Activated T-cell treated with anti-CD3 and anti-CD28 coated beads, Interleukin-2, amount 50 U/mL, for 24 hours (primary cell): Measurements from ENCODE around the gene GABRB3.

Source experiments
- DNase-seq: peaks from one replicate; pipeline ENCODE4 v3.0.0-alpha.2; 2020
- H3K27ac Mint-ChIP-seq: 2 replicates; pipeline ENCODE4 v1.8.0; 2020; ENCODE audit warnings: mild to moderate bottlenecking, mixed read lengths
- H3K27me3 Mint-ChIP-seq: 2 replicates; pipeline ENCODE4 v1.8.0; 2020; ENCODE audit warnings: mixed read lengths
- H3K36me3 Mint-ChIP-seq: 2 replicates; pipeline ENCODE4 v1.8.0; 2020; ENCODE audit warnings: low read depth, mixed read lengths
- H3K4me1 Mint-ChIP-seq: 2 replicates; pipeline ENCODE4 v1.8.0; 2020; ENCODE audit warnings: low read depth, mixed read lengths
- H3K4me3 Mint-ChIP-seq: 2 replicates; pipeline ENCODE4 v1.8.0; 2020; ENCODE audit warnings: mild to moderate bottlenecking, moderate library complexity, mixed read lengths
- H3K9me3 Mint-ChIP-seq: 2 replicates; pipeline ENCODE4 v1.8.0; 2020; ENCODE audit warnings: mixed read lengths

Gene GABRB3

DNA sequence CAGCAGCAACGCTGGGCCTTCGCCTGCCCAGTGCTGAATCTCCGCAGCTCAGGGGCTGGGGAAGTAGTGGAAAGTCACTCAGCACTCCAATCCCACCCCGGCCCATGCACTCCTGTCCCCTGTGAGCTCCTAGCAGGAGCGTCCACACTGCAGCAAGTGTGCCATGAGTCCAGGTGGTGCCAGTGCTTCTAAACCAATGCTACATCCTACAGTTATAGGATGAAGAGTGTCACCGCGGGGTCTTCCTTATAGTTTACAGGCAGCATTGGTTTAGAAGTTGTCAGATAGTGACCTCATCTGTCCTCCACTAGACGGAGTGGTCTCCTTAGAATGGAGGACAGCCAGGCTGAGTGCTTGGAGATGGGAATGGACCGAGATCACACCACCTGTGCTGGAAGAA lies 221.4 kb downstream of the GABRB3 start:
- Mint-ChIP-seq H3K9me3 (peaks cover 28% of the 10 kb centered on the region), H3K4me1 (no peaks in the 10 kb centered on the region), H3K27me3 (no peaks in the 10 kb centered on the region), H3K4me3 (no peak overlapping the region), H3K36me3 (no peaks in the 10 kb centered on the region), H3K27ac (no peak overlapping the region)
- DNase-seq: no peak

DNA sequence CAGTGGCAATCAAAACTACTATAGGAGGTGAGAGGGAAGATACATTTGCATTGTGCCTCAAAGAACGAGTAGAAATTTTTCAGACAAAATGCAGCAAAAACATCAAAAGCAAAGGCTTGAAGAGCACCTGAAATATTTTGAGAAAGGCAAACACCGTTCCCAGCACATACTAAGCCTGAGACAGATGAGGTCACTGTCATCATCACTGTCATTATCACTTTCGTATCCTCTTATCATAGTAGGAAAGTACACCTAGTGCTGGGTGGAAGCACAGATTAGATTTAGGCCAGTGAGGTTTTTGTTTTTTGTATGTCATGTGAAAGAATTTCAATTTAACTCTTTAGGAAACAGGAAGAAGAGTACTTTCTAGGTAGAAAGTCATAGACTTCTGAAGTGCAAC lies 222.0 kb downstream of the GABRB3 start:
- Mint-ChIP-seq H3K27ac (no peak overlapping the region), H3K4me1 (no peaks in the 10 kb centered on the region), H3K27me3 (no peaks in the 10 kb centered on the region), H3K9me3 (peaks cover 26% of the 10 kb centered on the region), H3K36me3 (no peaks in the 10 kb centered on the region), H3K4me3 (no peak overlapping the region)
- no peak for DNase-seq

DNA sequence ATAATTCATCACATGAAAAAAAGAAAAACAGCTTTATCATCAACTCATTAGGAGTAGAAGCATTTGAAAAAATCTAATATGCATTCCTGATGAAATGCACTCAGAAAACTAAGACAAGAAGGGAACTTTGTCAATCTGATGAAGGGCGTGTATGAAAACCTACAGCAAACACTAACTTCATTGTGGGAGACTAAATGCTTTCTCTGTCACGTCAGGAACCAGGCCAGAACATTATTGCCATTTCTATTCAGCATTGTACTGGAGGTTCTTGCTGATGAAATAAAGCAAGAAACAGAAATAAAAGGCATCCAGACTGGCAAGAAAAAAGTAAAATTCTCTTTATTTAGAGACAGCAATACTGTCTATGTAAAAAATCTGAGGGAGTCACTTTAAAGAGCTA lies 235.2 kb downstream of the GABRB3 start:
- H3K4me1 Mint-ChIP-seq: no peaks in the 10 kb centered on the region
- no peak overlapping the region for H3K27ac Mint-ChIP-seq
- no peak overlapping the region for H3K4me3 Mint-ChIP-seq
- no peak for DNase-seq
- no peaks in the 10 kb centered on the region for H3K36me3 Mint-ChIP-seq
- H3K9me3 Mint-ChIP-seq: peaks cover 15% of the 10 kb centered on the region
- no peaks in the 10 kb centered on the region for H3K27me3 Mint-ChIP-seq

DNA sequence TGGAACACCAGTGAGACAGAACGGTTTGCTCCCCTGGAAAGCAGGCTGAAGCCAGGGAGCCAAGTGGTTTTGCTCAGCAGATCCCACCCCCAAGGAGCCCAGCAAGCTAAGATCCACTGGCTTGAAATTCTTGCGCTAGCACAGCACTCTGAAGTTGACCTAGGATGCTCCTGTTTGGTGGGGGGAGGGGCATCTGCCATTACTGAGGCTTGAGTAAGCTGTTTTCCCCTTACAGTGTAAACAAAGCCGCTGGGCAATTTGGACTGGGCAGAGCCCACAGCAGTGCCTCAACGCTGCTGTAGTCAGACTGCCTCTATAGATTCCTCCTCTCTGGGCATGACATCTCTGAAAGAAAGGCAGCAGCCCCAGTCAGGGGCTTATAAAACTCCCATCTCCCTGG lies 241.4 kb downstream of the GABRB3 start:
- DNase-seq: no peak
- no peaks in the 10 kb centered on the region for H3K4me1 Mint-ChIP-seq
- H3K27ac Mint-ChIP-seq: no peak overlapping the region
- no peaks in the 10 kb centered on the region for H3K27me3 Mint-ChIP-seq
- H3K9me3 Mint-ChIP-seq: peaks cover 18% of the 10 kb centered on the region
- H3K36me3 Mint-ChIP-seq: no peaks in the 10 kb centered on the region
- no peak overlapping the region for H3K4me3 Mint-ChIP-seq

DNA sequence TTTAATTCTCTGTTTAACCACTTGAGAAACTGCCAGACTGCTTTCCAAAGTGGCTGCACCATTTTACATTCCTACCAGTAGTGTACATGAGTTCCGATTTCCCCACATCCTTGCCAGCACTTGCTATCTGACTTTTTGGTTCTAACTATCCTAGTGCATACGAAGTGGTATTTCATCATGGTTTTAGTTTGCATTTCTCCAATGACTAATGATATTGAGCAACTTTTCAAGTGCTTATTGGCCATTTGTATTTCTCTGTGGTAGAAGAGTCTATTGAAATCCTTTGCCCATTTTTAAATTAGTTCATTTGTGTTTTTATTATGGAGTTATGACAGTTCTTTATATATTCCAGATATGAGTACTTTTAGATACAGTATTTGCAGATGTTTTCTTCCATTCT lies 247.8 kb downstream of the GABRB3 start:
- Mint-ChIP-seq H3K36me3 (no peaks in the 10 kb centered on the region), H3K9me3 (peaks cover 28% of the 10 kb centered on the region), H3K4me1 (no peaks in the 10 kb centered on the region), H3K27ac (no peak overlapping the region), H3K4me3 (no peak overlapping the region), H3K27me3 (no peaks in the 10 kb centered on the region)
- DNase-seq: no peak

DNA sequence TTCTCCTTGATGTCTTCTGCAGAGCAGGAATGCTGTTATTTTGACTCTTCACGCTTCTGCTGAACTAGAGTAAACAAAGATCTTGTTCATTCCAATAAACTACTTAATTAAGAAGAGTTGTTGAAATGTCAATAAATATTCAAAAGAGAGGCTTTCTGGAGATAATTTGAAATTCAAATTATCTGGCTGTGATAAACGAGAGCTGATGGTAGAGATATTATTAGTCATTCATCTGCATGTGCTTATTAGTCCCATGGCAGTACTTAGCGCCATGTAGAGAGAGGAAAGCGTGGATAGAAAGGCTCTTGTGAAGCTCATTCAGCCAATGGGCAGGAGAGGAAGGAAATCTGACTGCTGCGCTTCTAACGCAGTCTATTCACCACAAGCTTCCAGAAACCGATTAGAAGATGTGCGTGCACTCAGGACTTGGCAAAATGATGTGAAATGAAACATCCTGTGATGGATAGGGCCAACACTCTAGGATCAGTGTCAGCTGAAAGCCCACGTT lies 251.1 kb downstream of the GABRB3 start:
- Mint-ChIP-seq H3K9me3 (peaks cover 27% of the 10 kb centered on the region), H3K4me3 (no peak overlapping the region), H3K27ac (no peak overlapping the region), H3K4me1 (no peaks in the 10 kb centered on the region), H3K36me3 (no peaks in the 10 kb centered on the region), H3K27me3 (no peaks in the 10 kb centered on the region)
- no peak for DNase-seq

DNA sequence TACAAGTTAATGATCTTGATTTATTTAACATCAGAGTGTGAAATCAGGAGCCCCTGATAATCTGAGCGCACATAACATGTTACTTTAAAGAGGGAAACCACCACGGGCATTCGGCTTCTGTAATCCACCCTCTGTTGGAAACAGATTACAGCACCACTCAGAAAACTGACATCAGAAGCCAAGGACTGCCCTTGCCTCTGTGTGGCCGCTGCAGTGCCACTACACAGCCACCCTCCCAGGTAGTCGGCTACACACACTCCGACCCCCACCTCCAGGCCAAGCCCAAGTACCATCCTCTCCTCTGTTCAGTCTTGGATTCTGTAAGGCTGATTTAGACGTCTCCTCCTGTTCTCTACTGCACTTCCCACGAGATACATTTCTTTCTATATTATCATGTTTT lies 251.7 kb downstream of the GABRB3 start:
- Mint-ChIP-seq H3K27ac (no peak overlapping the region), H3K4me3 (no peak overlapping the region), H3K27me3 (no peaks in the 10 kb centered on the region), H3K4me1 (no peaks in the 10 kb centered on the region), H3K9me3 (peaks cover 26% of the 10 kb centered on the region), H3K36me3 (no peaks in the 10 kb centered on the region)
- DNase-seq: no peak

DNA sequence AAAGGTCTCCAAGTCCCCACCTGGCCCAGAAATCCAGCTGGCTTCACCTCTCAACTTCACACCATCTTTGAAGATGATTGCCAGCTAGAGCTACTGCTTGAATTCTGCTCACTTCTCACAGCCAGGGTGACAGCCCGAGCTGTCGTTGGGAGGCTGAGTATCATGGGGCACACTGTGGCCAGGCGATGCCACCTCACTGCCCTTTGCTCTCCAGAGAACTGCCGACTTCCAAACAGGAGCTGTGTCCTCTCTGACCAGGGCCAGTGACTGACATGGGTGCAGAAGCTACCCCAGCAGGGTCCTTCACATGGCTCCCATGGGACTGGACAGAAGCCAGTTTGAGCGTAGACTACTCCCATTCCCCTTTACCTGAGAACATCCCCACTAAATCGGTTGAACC lies 254.0 kb downstream of the GABRB3 start:
- H3K4me1 Mint-ChIP-seq: no peaks in the 10 kb centered on the region
- no peaks in the 10 kb centered on the region for H3K36me3 Mint-ChIP-seq
- no peak for DNase-seq
- peaks cover 16% of the 10 kb centered on the region for H3K9me3 Mint-ChIP-seq
- no peak overlapping the region for H3K27ac Mint-ChIP-seq
- H3K4me3 Mint-ChIP-seq: no peak overlapping the region
- H3K27me3 Mint-ChIP-seq: no peaks in the 10 kb centered on the region

DNA sequence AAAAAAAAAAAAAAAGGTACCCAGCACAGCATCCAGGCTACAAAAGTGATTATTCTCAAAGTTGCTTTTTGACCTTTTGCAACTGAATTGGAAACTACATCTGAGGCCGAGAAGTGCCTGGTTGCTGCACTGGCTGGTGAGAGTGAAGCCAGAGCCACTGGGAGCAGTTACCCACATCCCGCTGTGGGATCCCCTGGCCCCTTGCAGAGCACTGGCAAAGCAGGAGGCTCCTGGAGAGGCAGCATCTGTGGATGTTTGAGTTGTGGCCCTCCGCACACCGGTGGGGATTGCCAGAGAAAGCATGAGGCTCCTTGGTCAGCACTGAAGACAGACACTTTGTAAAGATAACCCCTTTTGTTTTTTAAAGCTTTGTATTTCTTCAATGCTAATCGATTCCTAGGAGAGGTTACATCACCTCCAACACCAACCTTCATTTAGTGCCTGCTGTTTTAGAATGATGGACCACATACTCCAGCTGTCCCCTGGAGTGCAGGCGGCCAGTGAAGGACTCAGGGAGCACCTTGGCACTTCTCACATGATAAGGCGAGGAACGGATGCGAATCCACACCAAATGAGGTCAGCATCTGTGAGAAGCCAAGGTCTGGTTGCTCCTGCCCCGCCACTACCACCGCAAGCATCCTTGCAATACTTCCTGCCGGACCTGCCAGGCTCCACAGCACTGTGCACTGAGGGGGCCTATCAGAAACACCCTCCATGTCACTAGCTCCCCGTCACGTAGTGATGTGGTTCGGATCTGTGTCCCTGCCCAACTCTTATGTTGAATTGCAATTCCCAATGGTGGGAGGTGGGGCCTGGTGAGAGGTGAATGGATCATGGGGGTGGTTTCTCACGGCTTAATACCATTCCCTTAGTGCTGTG lies 256.5 kb downstream of the GABRB3 start:
- H3K9me3 Mint-ChIP-seq: peaks cover 15% of the 10 kb centered on the region
- no peak overlapping the region for H3K27ac Mint-ChIP-seq
- no peak overlapping the region for H3K4me3 Mint-ChIP-seq
- no peaks in the 10 kb centered on the region for H3K4me1 Mint-ChIP-seq
- H3K36me3 Mint-ChIP-seq: no peaks in the 10 kb centered on the region
- no peaks in the 10 kb centered on the region for H3K27me3 Mint-ChIP-seq
- DNase-seq: no peak

DNA sequence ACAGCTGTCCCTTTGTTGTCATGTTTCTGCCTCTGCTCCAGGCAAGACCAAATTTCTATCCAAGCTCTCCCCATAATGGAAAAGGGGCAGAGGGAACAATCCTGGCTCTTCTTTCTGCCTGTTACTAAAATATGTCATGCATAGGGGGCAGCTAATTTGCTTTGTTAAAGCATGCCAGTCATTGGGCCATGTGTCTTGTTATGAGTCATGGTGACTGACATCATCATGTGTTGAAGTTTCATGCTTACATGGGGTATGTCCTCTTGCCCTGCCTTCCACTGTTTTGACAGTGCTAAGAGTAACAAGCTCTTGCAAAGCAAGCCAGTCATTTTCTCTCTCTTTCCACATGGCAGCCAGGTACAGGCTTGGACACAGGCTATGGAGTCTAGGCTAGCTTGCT lies 268.9 kb downstream of the GABRB3 start:
- Mint-ChIP-seq H3K4me1 (no peaks in the 10 kb centered on the region), H3K9me3 (peaks cover 13% of the 10 kb centered on the region), H3K27ac (no peak overlapping the region), H3K27me3 (no peaks in the 10 kb centered on the region), H3K4me3 (no peak overlapping the region), H3K36me3 (no peaks in the 10 kb centered on the region)
- no peak for DNase-seq
